ENCODE measurements around the gene NCKAP1. TPM values are rescaled to one million over a fixed set of nuclear protein-coding genes. Genes with fewer than 3 reads are reported as not detected.

The NCKAP1 gene
- total RNA-seq, 1 experiment from 2014 or later, result 115 TPM

DNA sequence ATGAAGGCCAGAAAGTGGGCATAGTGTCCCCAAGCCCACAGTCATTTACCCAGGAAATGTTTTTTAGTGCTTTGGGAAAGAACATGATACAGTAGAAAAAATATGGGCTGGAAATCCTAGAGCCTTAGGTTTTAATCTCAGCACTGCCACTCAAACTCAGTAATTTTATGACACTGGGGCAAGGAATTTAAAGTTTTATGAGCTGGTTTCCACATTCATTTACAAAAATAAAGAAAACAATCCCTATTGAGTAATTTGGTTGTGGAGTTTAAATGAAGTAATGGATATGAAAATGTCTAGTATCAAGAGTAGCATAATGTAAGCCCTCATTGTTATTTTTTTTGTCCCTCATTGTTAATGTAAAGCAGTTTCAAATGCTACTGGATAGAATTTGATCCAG is 120.3 kb downstream of the NCKAP1 start:
- no peaks in the 10 kb centered on the region for H3K27me3 ChIP-seq (ENCODE audit: insufficient read depth, low read length)
- no peak overlapping the region for H3K27ac ChIP-seq (ENCODE audit: low read depth, low read length)
- RAD21 ChIA-PET (ENCODE audit: low non-redundant PET in 1 of 2, low total read pairs in 2 of 2, uncharacterized antibody in 2 of 2, unreplicated experiment in 2 of 2), result no interaction called here
- intact Hi-C loops (cut with micrococcal nuclease), result no loop called here
- ATAC-seq (no peak), DNase-seq (ENCODE audit: low read depth, low spot score) (no peak)
- TF ChIP-seq YY1 (IDR thresholded peaks at IDR 0.05; ENCODE audit: extremely low read depth, insufficient replicate concordance, low read depth, low read length) (no peak), SP1 (IDR thresholded peaks at IDR 0.05; ENCODE audit: low read depth) (no peak), SIN3A (IDR thresholded peaks at IDR 0.05; ENCODE audit: low read depth) (no peak), CEBPB (IDR thresholded peaks at IDR 0.05; ENCODE audit: low read depth) (no peak), TCF7L2 (IDR thresholded peaks at IDR 0.05; ENCODE audit: borderline replicate concordance, extremely low read depth, insufficient read depth, insufficient read length) (no peak), POLR2AphosphoS5 (IDR thresholded peaks at IDR 0.05; ENCODE audit: low read depth, low read length) (no peak), RAD21 (IDR thresholded peaks at IDR 0.05; ENCODE audit: low read depth) (no peak), EGR1 (IDR thresholded peaks at IDR 0.05; ENCODE audit: low read depth) (no peak), JUND (IDR thresholded peaks at IDR 0.05) (no peak), ELF1 (IDR thresholded peaks at IDR 0.05; ENCODE audit: borderline replicate concordance, low read depth) (no peak), SRF (IDR thresholded peaks at IDR 0.05; ENCODE audit: low read depth) (no peak), CBX3 (IDR thresholded peaks at IDR 0.05; ENCODE audit: low read depth) (no peak), POLR2A (IDR thresholded peaks at IDR 0.05; ENCODE audit: borderline replicate concordance, extremely low read depth, insufficient read depth, insufficient read length) (no peak), ZFX (IDR thresholded peaks at IDR 0.05) (no peak), EZH2phosphoT487 (IDR thresholded peaks at IDR 0.05; ENCODE audit: borderline replicate concordance) (no peak)
- TF ChIP-seq, protein P1, sequence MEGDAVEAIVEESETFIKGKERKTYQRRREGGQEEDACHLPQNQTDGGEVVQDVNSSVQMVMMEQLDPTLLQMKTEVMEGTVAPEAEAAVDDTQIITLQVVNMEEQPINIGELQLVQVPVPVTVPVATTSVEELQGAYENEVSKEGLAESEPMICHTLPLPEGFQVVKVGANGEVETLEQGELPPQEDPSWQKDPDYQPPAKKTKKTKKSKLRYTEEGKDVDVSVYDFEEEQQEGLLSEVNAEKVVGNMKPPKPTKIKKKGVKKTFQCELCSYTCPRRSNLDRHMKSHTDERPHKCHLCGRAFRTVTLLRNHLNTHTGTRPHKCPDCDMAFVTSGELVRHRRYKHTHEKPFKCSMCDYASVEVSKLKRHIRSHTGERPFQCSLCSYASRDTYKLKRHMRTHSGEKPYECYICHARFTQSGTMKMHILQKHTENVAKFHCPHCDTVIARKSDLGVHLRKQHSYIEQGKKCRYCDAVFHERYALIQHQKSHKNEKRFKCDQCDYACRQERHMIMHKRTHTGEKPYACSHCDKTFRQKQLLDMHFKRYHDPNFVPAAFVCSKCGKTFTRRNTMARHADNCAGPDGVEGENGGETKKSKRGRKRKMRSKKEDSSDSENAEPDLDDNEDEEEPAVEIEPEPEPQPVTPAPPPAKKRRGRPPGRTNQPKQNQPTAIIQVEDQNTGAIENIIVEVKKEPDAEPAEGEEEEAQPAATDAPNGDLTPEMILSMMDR (IDR thresholded peaks at IDR 0.05 in 2 of 3, conservative IDR thresholded peaks at IDR 0.05 in 1 of 3; ENCODE audit: borderline replicate concordance in 1 of 3, insufficient read depth in 1 of 3, low read depth in 2 of 3, low read length in 2 of 3), result no peak
- TF ChIP-seq, protein P2, sequence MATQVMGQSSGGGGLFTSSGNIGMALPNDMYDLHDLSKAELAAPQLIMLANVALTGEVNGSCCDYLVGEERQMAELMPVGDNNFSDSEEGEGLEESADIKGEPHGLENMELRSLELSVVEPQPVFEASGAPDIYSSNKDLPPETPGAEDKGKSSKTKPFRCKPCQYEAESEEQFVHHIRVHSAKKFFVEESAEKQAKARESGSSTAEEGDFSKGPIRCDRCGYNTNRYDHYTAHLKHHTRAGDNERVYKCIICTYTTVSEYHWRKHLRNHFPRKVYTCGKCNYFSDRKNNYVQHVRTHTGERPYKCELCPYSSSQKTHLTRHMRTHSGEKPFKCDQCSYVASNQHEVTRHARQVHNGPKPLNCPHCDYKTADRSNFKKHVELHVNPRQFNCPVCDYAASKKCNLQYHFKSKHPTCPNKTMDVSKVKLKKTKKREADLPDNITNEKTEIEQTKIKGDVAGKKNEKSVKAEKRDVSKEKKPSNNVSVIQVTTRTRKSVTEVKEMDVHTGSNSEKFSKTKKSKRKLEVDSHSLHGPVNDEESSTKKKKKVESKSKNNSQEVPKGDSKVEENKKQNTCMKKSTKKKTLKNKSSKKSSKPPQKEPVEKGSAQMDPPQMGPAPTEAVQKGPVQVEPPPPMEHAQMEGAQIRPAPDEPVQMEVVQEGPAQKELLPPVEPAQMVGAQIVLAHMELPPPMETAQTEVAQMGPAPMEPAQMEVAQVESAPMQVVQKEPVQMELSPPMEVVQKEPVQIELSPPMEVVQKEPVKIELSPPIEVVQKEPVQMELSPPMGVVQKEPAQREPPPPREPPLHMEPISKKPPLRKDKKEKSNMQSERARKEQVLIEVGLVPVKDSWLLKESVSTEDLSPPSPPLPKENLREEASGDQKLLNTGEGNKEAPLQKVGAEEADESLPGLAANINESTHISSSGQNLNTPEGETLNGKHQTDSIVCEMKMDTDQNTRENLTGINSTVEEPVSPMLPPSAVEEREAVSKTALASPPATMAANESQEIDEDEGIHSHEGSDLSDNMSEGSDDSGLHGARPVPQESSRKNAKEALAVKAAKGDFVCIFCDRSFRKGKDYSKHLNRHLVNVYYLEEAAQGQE (IDR thresholded peaks at IDR 0.05; ENCODE audit: low read depth), result no peak
- TF ChIP-seq, protein P3, sequence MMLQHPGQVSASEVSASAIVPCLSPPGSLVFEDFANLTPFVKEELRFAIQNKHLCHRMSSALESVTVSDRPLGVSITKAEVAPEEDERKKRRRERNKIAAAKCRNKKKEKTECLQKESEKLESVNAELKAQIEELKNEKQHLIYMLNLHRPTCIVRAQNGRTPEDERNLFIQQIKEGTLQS (IDR thresholded peaks at IDR 0.05), result no peak
- TF ChIP-seq, protein P4, sequence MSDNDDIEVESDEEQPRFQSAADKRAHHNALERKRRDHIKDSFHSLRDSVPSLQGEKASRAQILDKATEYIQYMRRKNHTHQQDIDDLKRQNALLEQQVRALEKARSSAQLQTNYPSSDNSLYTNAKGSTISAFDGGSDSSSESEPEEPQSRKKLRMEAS (IDR thresholded peaks at IDR 0.05), result no peak
- TF ChIP-seq, protein P5, sequence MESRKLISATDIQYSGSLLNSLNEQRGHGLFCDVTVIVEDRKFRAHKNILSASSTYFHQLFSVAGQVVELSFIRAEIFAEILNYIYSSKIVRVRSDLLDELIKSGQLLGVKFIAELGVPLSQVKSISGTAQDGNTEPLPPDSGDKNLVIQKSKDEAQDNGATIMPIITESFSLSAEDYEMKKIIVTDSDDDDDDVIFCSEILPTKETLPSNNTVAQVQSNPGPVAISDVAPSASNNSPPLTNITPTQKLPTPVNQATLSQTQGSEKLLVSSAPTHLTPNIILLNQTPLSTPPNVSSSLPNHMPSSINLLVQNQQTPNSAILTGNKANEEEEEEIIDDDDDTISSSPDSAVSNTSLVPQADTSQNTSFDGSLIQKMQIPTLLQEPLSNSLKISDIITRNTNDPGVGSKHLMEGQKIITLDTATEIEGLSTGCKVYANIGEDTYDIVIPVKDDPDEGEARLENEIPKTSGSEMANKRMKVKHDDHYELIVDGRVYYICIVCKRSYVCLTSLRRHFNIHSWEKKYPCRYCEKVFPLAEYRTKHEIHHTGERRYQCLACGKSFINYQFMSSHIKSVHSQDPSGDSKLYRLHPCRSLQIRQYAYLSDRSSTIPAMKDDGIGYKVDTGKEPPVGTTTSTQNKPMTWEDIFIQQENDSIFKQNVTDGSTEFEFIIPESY (IDR thresholded peaks at IDR 0.05; ENCODE audit: extremely low read depth, insufficient replicate concordance, low read length), result no peak
- BruUV-seq (replicated peaks), result no TSS peak
- no peaks in the 10 kb centered on the region for H3K9me2 ChIP-seq (ENCODE audit: insufficient read depth)
- no peaks in the 10 kb centered on the region for H4K20me1 ChIP-seq (ENCODE audit: insufficient read depth)
- H3K4me3 ChIP-seq (replicated peaks in 1 of 2; ENCODE audit: low read depth in 1 of 2, low read length in 2 of 2), result no peak overlapping the region
- H3K9me3 ChIP-seq (ENCODE audit: control insufficient read depth in 1 of 2, insufficient read depth in 1 of 2, low read depth in 1 of 2, low read length in 2 of 2), result no peaks in the 10 kb centered on the region
- H3K9ac ChIP-seq (ENCODE audit: low read length), result no peak overlapping the region
- peaks cover 12 to 19% of the 10 kb centered on the region in 2 experiments; a peak in 3 of 4 replicates for H3K4me1 ChIP-seq (ENCODE audit: control insufficient read depth in 1 of 2, insufficient read depth in 2 of 2, low read length in 2 of 2)
- CTCF ChIA-PET, result no interaction called here
- H2AFZ ChIP-seq (ENCODE audit: low read depth, low read length, poor library complexity, severe bottlenecking), result no peak overlapping the region
- no peak overlapping the region for H3K4me2 ChIP-seq (ENCODE audit: low read length)
- no peaks in the 10 kb centered on the region for H3K79me2 ChIP-seq (ENCODE audit: insufficient read depth, low read length)
- POLR2A ChIA-PET, result no interaction called here
- H3K36me3 ChIP-seq (ENCODE audit: control insufficient read depth in 1 of 2, insufficient read depth in 2 of 2, low read length in 2 of 2), result peaks cover 0 to 10% of the 10 kb centered on the region in 2 experiments; a peak in 2 of 4 replicates
